Non-pigmented ciliary epithelial cell (primary cell): ENCODE measurements around the gene MRPL53.

Source experiments
- DNase-seq: peaks from one replicate; pipeline ENCODE4 v3.0.0-alpha.2; 2010; ENCODE audit warnings: low read depth

MRPL53 gene

DNA sequence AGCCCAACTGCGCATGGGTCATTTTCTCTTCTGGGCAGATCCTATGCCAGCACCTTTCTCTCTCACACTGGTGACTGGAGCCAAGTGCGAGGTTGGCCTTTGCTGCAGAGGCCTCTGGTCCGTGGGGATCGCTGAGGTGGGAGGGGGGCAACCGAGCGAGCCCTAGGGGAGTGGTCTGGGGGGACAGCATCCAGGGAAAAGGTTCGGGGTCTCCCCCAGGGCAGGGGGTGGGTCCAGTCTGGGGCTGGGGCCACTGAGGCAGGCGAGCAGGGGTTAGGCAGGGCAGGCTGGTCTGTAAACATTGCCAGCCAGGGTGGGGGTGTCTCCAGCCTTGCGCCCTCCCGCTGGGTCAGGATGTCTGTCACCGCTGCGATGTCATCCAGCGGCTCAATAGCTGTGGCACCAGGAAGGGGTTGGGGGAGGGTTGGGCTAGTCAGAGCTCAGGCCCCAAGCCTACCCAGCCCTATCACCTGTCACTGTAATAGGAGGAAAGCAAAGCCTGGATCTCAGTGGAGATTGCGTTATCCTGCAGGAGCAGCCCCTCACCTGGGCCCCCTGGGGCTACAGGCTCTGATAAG lies 46.2 kb downstream of the MRPL53 start:
- DNase-seq = no peak

DNA sequence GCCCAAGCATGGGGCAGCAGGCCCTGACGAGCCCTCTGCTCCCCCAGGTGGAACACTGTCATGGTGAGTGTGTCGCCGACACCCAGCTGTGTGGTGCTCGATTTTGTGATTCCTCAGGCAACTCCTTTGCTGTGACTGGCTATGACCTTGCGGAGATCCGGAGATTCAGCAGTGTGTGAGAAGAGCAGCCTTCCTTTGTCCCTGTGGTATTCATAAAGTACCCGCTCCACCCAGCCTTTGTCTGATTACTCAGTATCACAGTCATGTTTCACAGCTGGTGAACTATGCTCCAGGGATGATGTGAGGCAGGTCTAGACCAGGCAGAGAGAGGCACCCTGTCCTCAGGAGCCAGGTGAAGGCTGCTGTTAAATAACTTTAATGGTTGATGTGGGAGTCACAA lies 47.0 kb downstream of the MRPL53 start:
- no peak for DNase-seq

- DNase-seq = no peak
Measured at GRCh38 chr2:74424995-74425406, 47.5 kb downstream of the MRPL53 start.

GRCh38 chr2:74424139-74424992 lies 48.1 kb downstream of the MRPL53 start:
- DNase-seq = no peak

DNA sequence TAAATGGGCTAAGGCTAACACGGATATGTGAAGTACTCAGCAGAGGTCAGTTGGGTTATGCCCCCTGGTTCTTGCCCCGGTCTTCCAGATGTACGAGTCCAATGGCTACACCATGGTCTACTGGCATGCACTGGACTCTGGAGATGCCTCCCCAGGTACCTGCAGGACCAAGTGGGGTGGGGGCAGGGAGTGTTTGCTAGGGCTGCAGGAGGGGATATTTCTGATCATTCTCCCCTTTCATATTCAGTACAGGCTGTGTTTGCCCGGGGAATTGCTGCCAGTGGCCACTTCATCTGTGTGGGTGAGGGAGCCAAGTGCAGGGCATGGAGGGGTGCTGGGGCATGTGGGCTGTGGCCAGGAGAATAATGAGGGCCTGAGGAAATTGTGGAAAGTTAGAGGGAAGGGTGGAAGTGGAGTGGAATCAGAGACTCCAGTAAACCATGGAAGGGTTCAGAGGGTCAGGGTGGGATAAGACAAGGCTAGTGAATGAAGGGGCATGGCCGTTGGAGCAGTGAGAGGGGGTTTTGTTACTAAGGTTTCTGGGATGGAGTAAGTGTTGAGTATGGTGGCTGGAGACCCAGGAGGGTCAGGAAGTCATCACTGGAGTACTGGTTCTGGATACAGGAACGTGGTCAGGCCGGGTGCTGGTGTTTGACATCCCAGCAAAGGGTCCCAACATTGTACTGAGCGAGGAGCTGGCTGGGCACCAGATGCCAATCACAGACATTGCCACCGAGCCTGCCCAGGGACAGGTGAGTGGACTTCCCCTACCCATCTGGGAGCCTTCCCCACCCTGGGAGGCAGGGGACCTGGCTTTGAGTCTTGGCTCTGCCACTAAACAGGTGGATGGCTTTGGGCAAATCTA lies 49.0 kb downstream of the MRPL53 start:
- no peak for DNase-seq
